GM11168 (cell line): Measurements from ENCODE around the gene PIP5K1B.
"Not testable (repeated sequence)": the region's sequence is repeated elsewhere in the genome, so short reads cannot be mapped to it uniquely, and the experiment has no call there.

ENCODE experiments used
- in situ Hi-C: fragments of 300-500 bp; cut with MboI; formaldehyde crosslinking; loops from one replicate; pipeline ENCODE4 v1.12.0; 2022; ENCODE audit warnings: low sequenced_read_pairs; ENCODE audit not compliant: unreplicated experiment

PIP5K1B gene

GRCh38 chr9:68967800-68968199 lies 262.8 kb downstream of the PIP5K1B start:
- in situ Hi-C loops = no loop called here

GRCh38 chr9:68969538-68969937 lies 264.5 kb downstream of the PIP5K1B start:
- in situ Hi-C loops = no loop called here

GRCh38 chr9:68970151-68970550 lies 265.1 kb downstream of the PIP5K1B start:
- in situ Hi-C loops = no loop called here

GRCh38 chr9:68973619-68974018 lies 268.6 kb downstream of the PIP5K1B start:
- in situ Hi-C loops = no loop called here

GRCh38 chr9:68974431-68974830 lies 269.4 kb downstream of the PIP5K1B start:
- in situ Hi-C loops = no loop called here

GRCh38 chr9:68974901-68975300 lies 269.9 kb downstream of the PIP5K1B start:
- in situ Hi-C loops = no loop called here

GRCh38 chr9:68975365-68976043 lies 270.5 kb downstream of the PIP5K1B start:
- in situ Hi-C loops = no loop called here

GRCh38 chr9:68978066-68978465 lies 273.0 kb downstream of the PIP5K1B start:
- in situ Hi-C loops = no loop called here

GRCh38 chr9:68978501-68978900 lies 273.5 kb downstream of the PIP5K1B start:
- in situ Hi-C loops = no loop called here

GRCh38 chr9:68979538-68980314 lies 274.7 kb downstream of the PIP5K1B start:
- in situ Hi-C loops = no loop called here

GRCh38 chr9:68980341-68980914 lies 275.4 kb downstream of the PIP5K1B start:
- in situ Hi-C loops = no loop called here

GRCh38 chr9:68981789-68982188 lies 276.7 kb downstream of the PIP5K1B start:
- in situ Hi-C loops = no loop called here

- in situ Hi-C loops = no loop called here
These were observed 278.0 kb downstream of the PIP5K1B start for GRCh38 chr9:68983008-68983411.

- in situ Hi-C loops = no loop called here
These were observed 278.7 kb downstream of the PIP5K1B start for GRCh38 chr9:68983522-68984424.

GRCh38 chr9:68986949-68987348 lies 281.9 kb downstream of the PIP5K1B start:
- in situ Hi-C loops = not testable (repeated sequence)

- in situ Hi-C loops = no loop called here
These were observed 286.4 kb downstream of the PIP5K1B start for GRCh38 chr9:68991457-68991856.

GRCh38 chr9:68995776-68996175 lies 290.7 kb downstream of the PIP5K1B start:
- in situ Hi-C loops = no loop called here

GRCh38 chr9:68996462-68996861 lies 291.4 kb downstream of the PIP5K1B start:
- in situ Hi-C loops = no loop called here

GRCh38 chr9:68997666-68998065 lies 292.6 kb downstream of the PIP5K1B start:
- in situ Hi-C loops = no loop called here

GRCh38 chr9:68998385-68998784 lies 293.3 kb downstream of the PIP5K1B start:
- in situ Hi-C loops = no loop called here
